H1 (cell line): ENCODE measurements around the gene TAP2. TPM values are rescaled to one million over a fixed set of nuclear protein-coding genes. Genes with fewer than 3 reads are reported as not detected.

Experiments used
- CTCF ChIA-PET: fragments of 300-600 bp; sonication (Branson Sonifier 250); formaldehyde crosslinking; loops from one replicate; lab custom pipeline; 2021; ENCODE audit not compliant: partially characterized antibody; lab: Charles Lee
- POLR2A ChIA-PET: fragments of 300-600 bp; sonication (Branson Sonifier 250); formaldehyde crosslinking; loops from one replicate; lab custom pipeline; 2021; ENCODE audit warnings: inconsistent platforms; ENCODE audit not compliant: partially characterized antibody; lab: Charles Lee
- DNase-seq, 2 experiments: peaks; one replicate each; pipeline versions ENCODE4 v3.0.0 to v3.0.0-alpha.2; 2010 to 2022; ENCODE audit warnings: low spot score in 2 of 2, low read depth in 1 of 2, mixed read lengths in 1 of 2
- FAIRE-seq: peaks from 2 replicates; lab custom pipeline; 2011; peaks lifted over from hg19 to GRCh38; lab: Jason Lieb, UNC
- H2AFZ ChIP-seq: 2 replicates; pipeline ENCODE4 v1.8.1; 2012; ENCODE audit warnings: low read length, inconsistent platforms
- H2AK5ac ChIP-seq: 2 replicates; pipeline ENCODE4 v1.6.1; 2013; ENCODE audit warnings: low read depth, low read length
- H2BK120ac ChIP-seq: replicated peaks from 2 replicates; pipeline ENCODE3; 2013; ENCODE audit warnings: low read depth, low read length, inconsistent platforms
- H2BK12ac ChIP-seq: 2 replicates; pipeline ENCODE4 v1.6.1; 2013; ENCODE audit warnings: low read depth, low read length
- H2BK15ac ChIP-seq: 2 replicates; pipeline ENCODE4 v1.6.1; 2013; ENCODE audit warnings: low read length
- H2BK20ac ChIP-seq: 2 replicates; pipeline ENCODE4 v1.6.1; 2013; ENCODE audit warnings: low read length
- H2BK5ac ChIP-seq: 2 replicates; pipeline ENCODE4 v1.6.1; 2013; ENCODE audit warnings: low read depth, low read length
- H3K14ac ChIP-seq: 2 replicates; pipeline ENCODE4 v1.6.1; 2013; ENCODE audit warnings: inconsistent platforms; ENCODE audit not compliant: insufficient read length
- H3K18ac ChIP-seq: 2 replicates; pipeline ENCODE4 v1.6.1; 2013; ENCODE audit warnings: low read length; ENCODE audit errors: extremely low read depth
- H3K23ac ChIP-seq: 2 replicates; pipeline ENCODE4 v1.6.1; 2013; ENCODE audit warnings: inconsistent platforms; ENCODE audit not compliant: insufficient read length
- H3K23me2 ChIP-seq: 2 replicates; pipeline ENCODE4 v1.6.1; 2013; ENCODE audit warnings: low read depth, low read length
- H3K27ac ChIP-seq: 2 replicates; pipeline ENCODE4 v1.6.1; 2011; ENCODE audit warnings: low read depth, low read length, inconsistent platforms
- H3K27me3 ChIP-seq, 4 experiments: replicated peaks in 1 of 4; 1 replicate in 1 of 4; 2 replicates in 3 of 4; pipeline versions ENCODE4 v1.6.1 to v1.8.1; 2011 to 2013; ENCODE audit warnings: low read length in 3 of 4, mild to moderate bottlenecking in 3 of 4, inconsistent platforms in 2 of 4, mixed read lengths in 2 of 4, moderate library complexity in 1 of 4; ENCODE audit not compliant: control insufficient read depth in 3 of 4, insufficient read depth in 3 of 4; ENCODE audit errors: extremely low read depth in 1 of 4
- H3K36me3 ChIP-seq, 4 experiments: 2 replicates each; pipeline versions ENCODE4 v1.6.1 to v1.8.1; 2011 to 2013; ENCODE audit warnings: mild to moderate bottlenecking in 4 of 4, low read length in 3 of 4, moderate library complexity in 2 of 4, control low read depth in 1 of 4, inconsistent platforms in 1 of 4; ENCODE audit not compliant: insufficient read depth in 4 of 4, control insufficient read depth in 2 of 4
- H3K4ac ChIP-seq: replicated peaks from 2 replicates; pipeline ENCODE3; 2013; ENCODE audit warnings: low read length, low read depth, mixed read lengths, inconsistent platforms; ENCODE audit not compliant: insufficient read length
- H3K4me1 ChIP-seq, 4 experiments: replicated peaks in 1 of 4; 1 replicate in 1 of 4; 2 replicates in 3 of 4; pipeline versions ENCODE4 v1.6.1 to v1.8.1; 2011 to 2013; ENCODE audit warnings: low read length in 3 of 4, inconsistent platforms in 2 of 4, mixed read lengths in 1 of 4; ENCODE audit not compliant: insufficient read depth in 4 of 4, control insufficient read depth in 3 of 4
- H3K4me2 ChIP-seq, 2 experiments: 2 replicates each; pipeline versions ENCODE4 v1.6.1 to v1.8.1; 2011 to 2013; ENCODE audit warnings: low read depth in 2 of 2, low read length in 2 of 2, control low read depth in 1 of 2, inconsistent platforms in 1 of 2, mild to moderate bottlenecking in 1 of 2; ENCODE audit not compliant: insufficient read depth in 1 of 2
- H3K4me3 ChIP-seq, 4 experiments: fragments of 200-600, 300-600 bp in 1 of 4; sonication (generic), shearing (Covaris generic), sonication (Bioruptor Twin) in 1 of 4; 2 replicates each; pipeline versions ENCODE4 v1.5.1 to v1.8.1; 2011 to 2016; ENCODE audit warnings: low read length in 4 of 4, low read depth in 3 of 4, control low read depth in 2 of 4, inconsistent platforms in 2 of 4, mild to moderate bottlenecking in 2 of 4, mixed read lengths in 1 of 4, moderate library complexity in 1 of 4; ENCODE audit not compliant: insufficient read depth in 2 of 4; ENCODE audit errors: extremely low read depth in 1 of 4
- H3K56ac ChIP-seq: replicated peaks from 2 replicates; pipeline ENCODE3; 2013; ENCODE audit warnings: low read depth, mild to moderate bottlenecking, mixed read lengths, low read length, inconsistent platforms; ENCODE audit not compliant: insufficient read length
- H3K79me1 ChIP-seq: 2 replicates; pipeline ENCODE4 v1.6.1; 2013; ENCODE audit warnings: low read depth, low read length, control low read depth
- H3K79me2 ChIP-seq, 2 experiments: 2 replicates each; pipeline versions ENCODE4 v1.6.1 to v1.8.1; 2012 to 2013; ENCODE audit warnings: low read length in 2 of 2, mild to moderate bottlenecking in 2 of 2, inconsistent platforms in 1 of 2; ENCODE audit not compliant: insufficient read depth in 2 of 2, control insufficient read depth in 1 of 2
- H3K9ac ChIP-seq, 4 experiments: replicated peaks in 1 of 4; 1 replicate in 1 of 4; 2 replicates in 3 of 4; pipeline versions ENCODE4 v1.6.1 to v1.8.1; 2011 to 2013; ENCODE audit warnings: low read depth in 3 of 4, low read length in 3 of 4, control low read depth in 2 of 4, mild to moderate bottlenecking in 2 of 4, moderate library complexity in 2 of 4, inconsistent platforms in 1 of 4; ENCODE audit errors: extremely low read depth in 1 of 4
- H3K9me3 ChIP-seq, 2 experiments: 2 replicates each; pipeline versions ENCODE4 v1.6.1 to v1.8.1; 2012 to 2013; ENCODE audit warnings: mild to moderate bottlenecking in 2 of 2, moderate library complexity in 2 of 2, control low read depth in 1 of 2, inconsistent platforms in 1 of 2, low read depth in 1 of 2, low read length in 1 of 2, mixed read lengths in 1 of 2; ENCODE audit not compliant: insufficient read depth in 2 of 2
- H4K20me1 ChIP-seq, 2 experiments: replicated peaks in 1 of 2; 2 replicates each; pipeline versions ENCODE3 to v1.8.1; 2011 to 2013; ENCODE audit warnings: inconsistent platforms in 2 of 2, low read length in 2 of 2, mild to moderate bottlenecking in 1 of 2; ENCODE audit not compliant: insufficient read depth in 2 of 2, control insufficient read depth in 1 of 2
- H4K5ac ChIP-seq: 2 replicates; pipeline ENCODE4 v1.6.1; 2013; ENCODE audit warnings: low read length, low read depth, mixed read lengths, inconsistent platforms; ENCODE audit not compliant: insufficient read length
- H4K8ac ChIP-seq: 2 replicates; pipeline ENCODE4 v1.8.0; 2013; ENCODE audit warnings: mild to moderate bottlenecking, moderate library complexity, low read length, inconsistent platforms; ENCODE audit not compliant: insufficient read depth; ENCODE audit errors: extremely low read depth
- H4K91ac ChIP-seq: replicated peaks from 2 replicates; pipeline ENCODE3; 2013; ENCODE audit warnings: low read length, mixed read lengths, inconsistent platforms; ENCODE audit not compliant: insufficient read length
- CHD2 ChIP-seq: IDR thresholded peaks from 2 replicates; pipeline ENCODE4 v1.6.1; 2012; ENCODE audit warnings: low read length, improper control_type of control experiment
- RAD21 ChIP-seq, 2 experiments: IDR thresholded peaks in 1 of 2; conservative IDR thresholded peaks in 1 of 2; 2 replicates each; pipeline ENCODE4 v1.6.1; 2011; ENCODE audit warnings: low read depth in 2 of 2, low read length in 2 of 2, improper control_type of control experiment in 1 of 2, inconsistent platforms in 1 of 2, mild to moderate bottlenecking in 1 of 2, moderate library complexity in 1 of 2
- SP4 ChIP-seq: IDR thresholded peaks from 2 replicates; pipeline ENCODE4 v1.6.1; 2012; ENCODE audit warnings: low read length, inconsistent platforms
- WGBS, 2 experiments: shearing (Covaris generic) in 1 of 2; methylation state at CpG; one replicate each; pipeline versions ENCODE4 v1.1.6 to v1.1.7; 2013 to 2015; ENCODE audit warnings: low lambda C conversion rate in 2 of 2, mixed read lengths in 2 of 2, inconsistent platforms in 1 of 2, low coverage in 1 of 2, missing lambda C conversion rate in 1 of 2; ENCODE audit not compliant: insufficient replicate concordance in 2 of 2, insufficient coverage in 1 of 2, insufficient read length in 1 of 2; ENCODE audit errors: extremely low coverage in 1 of 2, missing lambda C conversion rate in 1 of 2; 5-methylcytosine and 5-hydroxymethylcytosine counted together
- polyA plus RNA-seq, 7 experiments: library from polyadenylated mRNA; depleted of rRNA in 3 of 7; stranded (reverse) in 5 of 7; unstranded in 2 of 7; fragments of >200 nt in 5 of 7; fragments of 200-250 nt in 2 of 7; gene quantifications; 1 replicate in 5 of 7; 2 replicates in 1 of 7; 4 replicates in 1 of 7; pipeline versions ENCODE4 v1.2.1 to v1.2.3, GENCODE V29; 2011 to 2013; ENCODE audit warnings: missing spikeins in 2 of 7, mixed read lengths in 2 of 7
- total RNA-seq: library from RNA; stranded (reverse); fragmentation: NEBNext Ultra II Directional; extraction: Animal tissue kit (Norgen Biotek cat#: 25700); gene quantifications from 2 replicates; pipeline ENCODE4 v1.2.1, GENCODE V29; 2021
- TF ChIP-seq, protein P1 (sequence below), 3 experiments: IDR thresholded peaks; 1 replicate in 2 of 3; 2 replicates in 1 of 3; pipeline versions ENCODE4 v1.5.1 to v1.6.1; 2011; ENCODE audit warnings: low read length in 3 of 3, mild to moderate bottlenecking in 3 of 3, inconsistent platforms in 2 of 3, low read depth in 1 of 3, moderate library complexity in 1 of 3; ENCODE audit not compliant: insufficient read depth in 1 of 3; ENCODE audit errors: control extremely low read depth in 1 of 3

The TAP2 gene
- total and polyA plus RNA-seq, 2 of the 8 experiments (the other 6 are each of a cell fraction or from before 2014, with no cell fraction given) = 11.3 to 27.2 TPM

DNA sequence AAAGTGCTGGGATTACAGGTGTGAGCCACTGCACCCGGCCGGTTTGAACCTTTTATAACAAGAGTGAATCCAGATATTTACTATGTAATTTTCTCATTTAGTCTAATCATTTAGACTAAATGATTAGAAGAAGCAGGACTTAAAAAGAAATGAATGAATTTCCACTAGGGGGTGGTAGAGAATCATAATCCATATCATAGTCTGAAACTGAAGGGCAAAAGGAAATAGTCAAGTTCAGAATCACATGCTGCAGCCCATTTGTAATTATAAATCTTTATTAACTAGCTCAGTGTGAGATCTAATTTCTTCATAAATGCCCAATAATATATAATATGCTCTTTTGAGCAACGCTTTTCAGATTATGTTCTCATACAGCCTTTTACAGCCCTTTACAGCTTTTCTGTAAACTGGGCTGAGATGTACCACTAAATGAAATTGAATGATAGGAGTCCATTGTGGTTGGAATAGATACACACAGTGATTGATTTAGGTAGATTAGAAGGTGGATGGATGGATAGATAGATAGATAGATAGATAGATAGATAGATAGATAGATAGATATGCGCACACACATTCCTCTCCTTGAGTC, 47.3 kb upstream of the TAP2 start:
- WGBS, 2 experiments = 61% methylated on average over 4 of the region's 4 CpGs; no CpG with 5 or more reads in 1 of the 2 experiments
- no peak overlapping the region for H2AFZ ChIP-seq
- no peaks in the 10 kb centered on the region for H3K79me1 ChIP-seq
- FAIRE-seq (no peak), DNase-seq (no peak)
- H3K4me3 ChIP-seq = no peak overlapping the region
- POLR2A ChIA-PET = interaction anchor here (1.0 kb wide), 2 partner anchors 82 to 98 kb away, joined by 3 to 5 read pairs; no protein-coding TSS in a partner anchor
- CTCF ChIA-PET = interaction anchor here (0.6 to 3.1 kb wide), 40 partner anchors 8 to 681 kb away, joined by 3 to 23 read pairs (median 4); partner anchors contain the start of genes HLA-DMA and TAP2
- H3K36me3 ChIP-seq = no peaks in the 10 kb centered on the region
- no peaks in the 10 kb centered on the region for H3K4me1 ChIP-seq
- H3K27me3 ChIP-seq = no peaks in the 10 kb centered on the region
- no peak overlapping the region for H3K4ac ChIP-seq
- H3K14ac ChIP-seq = no peak overlapping the region
- no peak overlapping the region for H2BK15ac ChIP-seq
- H2BK20ac ChIP-seq = no peak overlapping the region
- no peak overlapping the region for H3K56ac ChIP-seq
- no peaks in the 10 kb centered on the region for H3K23me2 ChIP-seq
- H3K79me2 ChIP-seq = no peaks in the 10 kb centered on the region
- no peak overlapping the region for H3K27ac ChIP-seq
- no peak overlapping the region for H4K5ac ChIP-seq
- no peak overlapping the region for H2BK5ac ChIP-seq
- H2BK120ac ChIP-seq = no peak overlapping the region
- H3K23ac ChIP-seq = no peak overlapping the region
- H3K9ac ChIP-seq = no peak overlapping the region
- H4K8ac ChIP-seq = no peak overlapping the region
- no peak overlapping the region for H2AK5ac ChIP-seq
- H3K9me3 ChIP-seq = no peaks in the 10 kb centered on the region
- no peak overlapping the region for H2BK12ac ChIP-seq
- H3K18ac ChIP-seq = no peak overlapping the region
- no peak overlapping the region for H3K4me2 ChIP-seq
- TF ChIP-seq CHD2 = no peak
- TF ChIP-seq RAD21 (IDR thresholded peaks at IDR 0.05 in 1 of 2, conservative IDR thresholded peaks at IDR 0.05 in 1 of 2; ENCODE audit: low read depth in 2 of 2, low read length in 2 of 2) = peak; percentile 63 to 67
- TF ChIP-seq SP4 = no peak
- TF ChIP-seq, protein P1, sequence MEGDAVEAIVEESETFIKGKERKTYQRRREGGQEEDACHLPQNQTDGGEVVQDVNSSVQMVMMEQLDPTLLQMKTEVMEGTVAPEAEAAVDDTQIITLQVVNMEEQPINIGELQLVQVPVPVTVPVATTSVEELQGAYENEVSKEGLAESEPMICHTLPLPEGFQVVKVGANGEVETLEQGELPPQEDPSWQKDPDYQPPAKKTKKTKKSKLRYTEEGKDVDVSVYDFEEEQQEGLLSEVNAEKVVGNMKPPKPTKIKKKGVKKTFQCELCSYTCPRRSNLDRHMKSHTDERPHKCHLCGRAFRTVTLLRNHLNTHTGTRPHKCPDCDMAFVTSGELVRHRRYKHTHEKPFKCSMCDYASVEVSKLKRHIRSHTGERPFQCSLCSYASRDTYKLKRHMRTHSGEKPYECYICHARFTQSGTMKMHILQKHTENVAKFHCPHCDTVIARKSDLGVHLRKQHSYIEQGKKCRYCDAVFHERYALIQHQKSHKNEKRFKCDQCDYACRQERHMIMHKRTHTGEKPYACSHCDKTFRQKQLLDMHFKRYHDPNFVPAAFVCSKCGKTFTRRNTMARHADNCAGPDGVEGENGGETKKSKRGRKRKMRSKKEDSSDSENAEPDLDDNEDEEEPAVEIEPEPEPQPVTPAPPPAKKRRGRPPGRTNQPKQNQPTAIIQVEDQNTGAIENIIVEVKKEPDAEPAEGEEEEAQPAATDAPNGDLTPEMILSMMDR (IDR thresholded peaks at IDR 0.05; ENCODE audit: control extremely low read depth in 1 of 3, insufficient read depth in 1 of 3, low read depth in 1 of 3, low read length in 3 of 3) = peak in 2 of 3 experiments; percentile 25 to 38; a peak in 2 of 4 replicates
- no peak overlapping the region for H4K91ac ChIP-seq
- H4K20me1 ChIP-seq = no peaks in the 10 kb centered on the region
